Thyroid gland (tissue), 4 donors: ENCODE measurements around the gene KRABD2.

Experiments used
- DNase-seq, 2 donors: peaks; one replicate each; pipeline ENCODE4 v3.0.0-alpha.2; 2019
- H3K27ac ChIP-seq, 3 donors: fragments of 200-600 bp; sonication (generic); 1 replicate in 2 of 3; 2 replicates in 1 of 3; pipeline ENCODE4 v1.5.1; 2016 to 2019; ENCODE audit warnings: mild to moderate bottlenecking in 1 of 3, moderate library complexity in 1 of 3
- H3K27me3 ChIP-seq: fragments of 200-600 bp; sonication (generic); one replicate; pipeline ENCODE4 v1.5.1; 2019
- H3K36me3 ChIP-seq, 2 donors: fragments of 200-600 bp; sonication (generic); one replicate each; pipeline ENCODE4 v1.5.1; 2016 to 2019
- H3K4me1 ChIP-seq, 2 donors: fragments of 200-600 bp; sonication (generic); one replicate each; pipeline ENCODE4 v1.5.1; 2017 to 2019
- H3K4me3 ChIP-seq, 3 donors: fragments of 200-600 bp; sonication (generic); replicated peaks in 1 of 3; 1 replicate in 2 of 3; 2 replicates in 1 of 3; pipeline ENCODE4 v1.5.1; 2016; ENCODE audit warnings: mild to moderate bottlenecking in 1 of 3
- H3K9me3 ChIP-seq: fragments of 200-600 bp; sonication (generic); one replicate; pipeline ENCODE4 v1.5.1; 2017
- POLR2A ChIP-seq, 2 donors: fragments of 450-650 bp; IDR thresholded peaks; one replicate each; pipeline ENCODE4 v1.6.1; 2017; ENCODE audit warnings: antibody characterized with exemption in 2 of 2, mild to moderate bottlenecking in 2 of 2, moderate library complexity in 1 of 2
- WGBS, 2 donors: methylation state at CpG; one replicate each; pipeline ENCODE4 v1.1.5; 2017; 5-methylcytosine and 5-hydroxymethylcytosine counted together
- intact Hi-C: fragments of 100-400 bp; cut with DNase I; formaldehyde crosslinking; loops from one replicate; pipeline ENCODE4 v1.15.1; 2023
- TF ChIP-seq, protein P1 (sequence below), 6 experiments: fragments of 200-600 bp in 3 of 6; fragments of 450-650 bp in 3 of 6; sonication (generic) in 3 of 6; IDR thresholded peaks; one replicate each; pipeline ENCODE4 v1.5.1; 2016 to 2019; ENCODE audit warnings: antibody characterized with exemption in 6 of 6, mild to moderate bottlenecking in 2 of 6, inconsistent platforms in 1 of 6, moderate library complexity in 1 of 6

Gene KRABD2

DNA sequence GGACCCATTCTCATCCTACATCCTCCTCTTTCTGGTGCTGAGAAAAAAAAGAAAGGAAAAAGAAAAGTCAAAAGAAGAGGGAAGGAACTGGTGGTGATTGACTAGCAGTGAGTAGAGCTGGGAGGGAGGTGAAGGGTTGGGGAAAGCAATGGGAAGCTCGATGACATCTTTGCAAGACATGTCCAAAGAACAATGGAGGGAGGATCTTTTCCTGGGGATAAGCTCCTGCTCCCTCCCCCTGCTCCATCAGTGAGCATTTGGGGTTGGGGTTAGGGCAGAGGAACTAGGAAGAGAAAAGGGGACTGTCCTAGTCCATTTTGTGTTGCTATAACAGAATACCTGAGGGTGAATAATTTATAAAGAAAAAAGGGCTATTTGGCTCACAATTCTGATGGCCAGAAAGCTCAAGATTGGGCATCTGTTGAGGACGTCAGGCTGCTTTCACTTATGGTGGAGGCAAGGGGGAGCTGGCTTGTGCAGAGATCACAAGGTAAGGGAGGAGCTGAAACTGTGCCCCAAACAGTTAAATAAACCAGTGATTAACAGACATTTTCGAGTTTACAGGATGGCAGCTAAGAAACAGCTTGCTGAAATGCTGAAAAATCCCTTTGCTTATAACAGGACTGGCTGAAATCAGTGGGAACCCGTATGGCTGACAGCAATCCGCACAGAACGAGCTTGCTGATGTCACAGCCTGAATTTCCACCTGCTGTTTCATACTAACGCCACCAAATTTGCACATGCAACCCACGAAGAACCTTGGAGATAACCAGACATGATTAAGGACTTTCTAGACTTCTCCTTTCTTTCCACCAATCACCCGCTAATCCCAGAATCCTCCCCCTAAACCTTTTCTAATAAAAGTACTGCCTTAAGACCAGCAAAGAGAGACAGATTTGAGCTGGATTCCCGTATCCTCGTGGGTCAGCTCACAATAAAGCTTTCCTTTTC lies 38.4 kb downstream of the KRABD2 start:
- TF ChIP-seq POLR2A (IDR thresholded peaks at IDR 0.05) = no peak
- TF ChIP-seq, protein P1, sequence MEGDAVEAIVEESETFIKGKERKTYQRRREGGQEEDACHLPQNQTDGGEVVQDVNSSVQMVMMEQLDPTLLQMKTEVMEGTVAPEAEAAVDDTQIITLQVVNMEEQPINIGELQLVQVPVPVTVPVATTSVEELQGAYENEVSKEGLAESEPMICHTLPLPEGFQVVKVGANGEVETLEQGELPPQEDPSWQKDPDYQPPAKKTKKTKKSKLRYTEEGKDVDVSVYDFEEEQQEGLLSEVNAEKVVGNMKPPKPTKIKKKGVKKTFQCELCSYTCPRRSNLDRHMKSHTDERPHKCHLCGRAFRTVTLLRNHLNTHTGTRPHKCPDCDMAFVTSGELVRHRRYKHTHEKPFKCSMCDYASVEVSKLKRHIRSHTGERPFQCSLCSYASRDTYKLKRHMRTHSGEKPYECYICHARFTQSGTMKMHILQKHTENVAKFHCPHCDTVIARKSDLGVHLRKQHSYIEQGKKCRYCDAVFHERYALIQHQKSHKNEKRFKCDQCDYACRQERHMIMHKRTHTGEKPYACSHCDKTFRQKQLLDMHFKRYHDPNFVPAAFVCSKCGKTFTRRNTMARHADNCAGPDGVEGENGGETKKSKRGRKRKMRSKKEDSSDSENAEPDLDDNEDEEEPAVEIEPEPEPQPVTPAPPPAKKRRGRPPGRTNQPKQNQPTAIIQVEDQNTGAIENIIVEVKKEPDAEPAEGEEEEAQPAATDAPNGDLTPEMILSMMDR (IDR thresholded peaks at IDR 0.05) = no peak
- no peak for DNase-seq
- no peak overlapping the region for H3K4me3 ChIP-seq
- H3K27ac ChIP-seq = no peak overlapping the region
- 37 to 46% methylated on average over 11 of the region's 11 CpGs for WGBS, 2 donors
- intact Hi-C loops = no loop called here
- H3K36me3 ChIP-seq = no peaks in the 10 kb centered on the region
- H3K27me3 ChIP-seq = no peaks in the 10 kb centered on the region
- no peaks in the 10 kb centered on the region for H3K9me3 ChIP-seq
- no peaks in the 10 kb centered on the region for H3K4me1 ChIP-seq

DNA sequence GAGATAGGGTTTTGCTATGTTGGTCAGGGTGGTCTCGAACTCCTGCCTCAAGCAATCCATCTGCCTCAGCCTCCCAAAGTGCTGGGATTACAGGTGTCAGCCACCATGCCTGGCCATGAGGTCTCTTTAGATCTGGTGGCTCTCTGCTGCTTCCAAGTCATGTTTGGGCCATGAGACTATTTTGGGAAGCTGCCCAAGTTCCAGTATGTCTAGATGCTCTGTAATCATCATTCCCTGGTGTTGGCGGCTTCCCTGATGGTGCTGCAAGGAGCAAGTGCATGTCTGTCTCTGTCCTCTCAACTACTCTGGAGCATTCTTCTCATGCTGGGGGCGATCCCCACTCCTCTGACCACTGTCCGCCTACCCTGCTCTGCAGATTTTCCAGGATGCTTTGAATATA lies 43.2 kb downstream of the KRABD2 start:
- Histone ChIP-seq H3K4me3 (no peak overlapping the region), H3K27me3 (no peaks in the 10 kb centered on the region), H3K9me3 (no peaks in the 10 kb centered on the region), H3K27ac (no peak overlapping the region), H3K4me1 (no peaks in the 10 kb centered on the region), H3K36me3 (no peaks in the 10 kb centered on the region)
- DNase-seq = no peak
- intact Hi-C loops = no loop called here
- WGBS, 2 donors = 90 to 95% methylated on average over 2 to 4 of the region's 4 CpGs
- TF ChIP-seq, protein P1 (IDR thresholded peaks at IDR 0.05) = no peak
- no peak for TF ChIP-seq POLR2A (IDR thresholded peaks at IDR 0.05)

DNA sequence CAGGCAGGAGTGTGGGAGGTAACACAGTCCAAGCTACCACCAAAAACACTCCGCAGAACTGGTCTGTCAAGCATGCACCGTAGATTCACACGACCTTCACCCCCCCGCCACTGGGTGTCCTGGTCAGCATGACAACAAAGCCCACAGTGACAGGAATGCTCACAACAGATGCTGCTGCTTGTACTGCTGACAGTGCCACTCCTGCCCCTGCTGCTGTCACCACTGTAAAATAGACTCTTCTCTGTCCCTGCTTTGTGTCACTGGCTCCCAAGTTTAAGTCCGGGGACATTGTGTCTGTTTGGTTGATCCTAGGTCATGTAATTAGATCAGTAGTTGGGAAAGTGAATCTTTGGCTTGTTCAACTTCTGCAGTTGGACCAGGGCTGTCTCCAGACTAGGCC lies 43.8 kb downstream of the KRABD2 start:
- no peaks in the 10 kb centered on the region for H3K36me3 ChIP-seq
- H3K4me1 ChIP-seq = no peaks in the 10 kb centered on the region
- no peak overlapping the region for H3K4me3 ChIP-seq
- no peak for DNase-seq
- no peak overlapping the region for H3K27ac ChIP-seq
- no peak for TF ChIP-seq POLR2A (IDR thresholded peaks at IDR 0.05)
- TF ChIP-seq, protein P1 (IDR thresholded peaks at IDR 0.05) = no peak
- no peaks in the 10 kb centered on the region for H3K9me3 ChIP-seq
- no peaks in the 10 kb centered on the region for H3K27me3 ChIP-seq
- 45 to 52% methylated on average over 5 of the region's 5 CpGs for WGBS, 2 donors
- intact Hi-C loops = no loop called here

DNA sequence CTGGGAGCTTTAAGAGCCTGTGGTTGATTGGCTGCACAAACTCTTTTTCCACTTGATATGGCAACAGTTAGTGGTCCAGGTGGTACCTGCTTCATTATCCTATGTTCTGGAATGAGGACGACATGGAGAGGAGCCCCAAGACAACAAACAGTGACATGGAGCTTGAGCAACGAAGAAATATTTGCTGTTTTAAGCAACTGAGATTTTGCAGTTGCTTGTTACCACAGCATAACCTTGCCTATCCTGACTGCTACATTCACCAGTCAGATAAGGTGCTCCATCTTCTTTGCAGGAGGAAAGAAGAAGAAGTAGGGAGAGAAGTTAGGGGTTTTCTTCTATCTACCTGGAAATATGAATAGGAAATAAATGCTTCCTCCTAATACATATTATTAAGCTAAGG lies 44.4 kb downstream of the KRABD2 start:
- H3K27me3 ChIP-seq = no peaks in the 10 kb centered on the region
- H3K4me3 ChIP-seq = no peak overlapping the region
- DNase-seq = no peak
- TF ChIP-seq, protein P1 (IDR thresholded peaks at IDR 0.05) = no peak
- no peak for TF ChIP-seq POLR2A (IDR thresholded peaks at IDR 0.05)
- 69 to 71% methylated on average over 2 of the region's 2 CpGs for WGBS, 2 donors
- H3K9me3 ChIP-seq = no peaks in the 10 kb centered on the region
- peaks cover 2 to 4% of the 10 kb centered on the region in 2 donors for H3K4me1 ChIP-seq
- no peaks in the 10 kb centered on the region for H3K36me3 ChIP-seq
- H3K27ac ChIP-seq = no peak overlapping the region
- intact Hi-C loops = no loop called here

DNA sequence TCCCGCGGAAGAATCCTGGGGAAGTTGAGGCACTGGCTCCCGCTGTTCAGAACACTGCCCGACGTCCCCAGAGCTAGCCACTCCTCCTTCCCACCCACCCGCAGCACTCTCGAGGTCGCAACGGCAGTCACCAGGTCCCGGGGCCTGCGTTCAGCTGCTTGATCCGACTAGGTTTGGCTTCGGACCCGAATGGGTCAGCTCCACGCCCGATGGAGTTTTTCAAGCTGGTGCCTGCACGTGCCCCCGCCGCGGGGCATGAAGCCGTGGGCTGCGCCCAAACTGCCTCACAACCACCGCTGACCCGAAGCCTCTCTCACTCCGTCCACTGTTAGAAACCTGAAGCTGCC lies 49.2 kb downstream of the KRABD2 start:
- Histone ChIP-seq H3K27me3 (no peaks in the 10 kb centered on the region), H3K4me1 (peaks cover 9 to 14% of the 10 kb centered on the region in 2 donors), H3K27ac (peak overlapping the region in 1 of 3 donors; percentile 35), H3K4me3 (peak overlapping the region in 2 of 3 donors; percentile 22 to 45), H3K9me3 (no peaks in the 10 kb centered on the region), H3K36me3 (no peaks in the 10 kb centered on the region)
- intact Hi-C loops = no loop called here
- TF ChIP-seq POLR2A (IDR thresholded peaks at IDR 0.05) = no peak
- TF ChIP-seq, protein P1 (IDR thresholded peaks at IDR 0.05) = no peak
- no peak for DNase-seq
- WGBS, 2 donors = 29 to 33% methylated on average over 13 to 15 of the region's 25 CpGs
